Central memory CD8-positive, alpha-beta T cell (primary cell): ENCODE results near the gene CNTN4.

ENCODE experiments used
- ATAC-seq: fragments of 150-1000 bp; cut with Tn5 transposase; replicated peaks from 2 replicates; pipeline ENCODE4 v1.10.0; 2022; ENCODE audit warnings: mild to moderate bottlenecking, moderate FRiP score, moderate number of reproducible peaks; ENCODE audit not compliant: poor library complexity, severe bottlenecking; ENCODE audit errors: extremely low read depth
- DNase-seq, 2 donors: peaks; one replicate each; pipeline ENCODE4 v3.0.0; 2021; ENCODE audit warnings: low spot score in 2 of 2
- H3K27ac Mint-ChIP-seq: one replicate; pipeline ENCODE4 v1.8.0; 2022; ENCODE audit warnings: low read depth, mild to moderate bottlenecking, moderate library complexity, mixed read lengths
- H3K27me3 Mint-ChIP-seq: one replicate; pipeline ENCODE4 v1.8.0; 2022; ENCODE audit warnings: mixed read lengths
- H3K36me3 Mint-ChIP-seq: one replicate; pipeline ENCODE4 v1.8.0; 2022; ENCODE audit warnings: mild to moderate bottlenecking, moderate library complexity, mixed read lengths; ENCODE audit not compliant: insufficient read depth
- H3K4me1 Mint-ChIP-seq: one replicate; pipeline ENCODE4 v1.8.0; 2022; ENCODE audit warnings: mixed read lengths
- H3K4me3 Mint-ChIP-seq: one replicate; pipeline ENCODE4 v1.8.0; 2022; ENCODE audit warnings: mild to moderate bottlenecking, moderate library complexity, mixed read lengths
- H3K9me3 Mint-ChIP-seq: one replicate; pipeline ENCODE4 v1.8.0; 2022; ENCODE audit warnings: mixed read lengths

The CNTN4 gene

GRCh38 chr3:2099779-2100191 is 1.1 kb downstream of the CNTN4 start:
- H3K4me3 Mint-ChIP-seq = no peak overlapping the region
- no peaks in the 10 kb centered on the region for H3K36me3 Mint-ChIP-seq
- ATAC-seq (no peak), DNase-seq (no peak)
- H3K27me3 Mint-ChIP-seq = peaks cover 42% of the 10 kb centered on the region
- no peak overlapping the region for H3K27ac Mint-ChIP-seq
- H3K4me1 Mint-ChIP-seq = no peaks in the 10 kb centered on the region
- peaks cover 15% of the 10 kb centered on the region for H3K9me3 Mint-ChIP-seq

GRCh38 chr3:2106438-2106837 is 7.8 kb downstream of the CNTN4 start:
- H3K27ac Mint-ChIP-seq = no peak overlapping the region
- no peak for ATAC-seq
- no peaks in the 10 kb centered on the region for H3K4me1 Mint-ChIP-seq
- DNase-seq = no peak
- no peak overlapping the region for H3K4me3 Mint-ChIP-seq
- H3K36me3 Mint-ChIP-seq = no peaks in the 10 kb centered on the region
- no peaks in the 10 kb centered on the region for H3K27me3 Mint-ChIP-seq
- peaks cover 19% of the 10 kb centered on the region for H3K9me3 Mint-ChIP-seq

- ATAC-seq = no peak
- DNase-seq = no peak
- Mint-ChIP-seq H3K27me3 (no peaks in the 10 kb centered on the region), H3K4me1 (no peaks in the 10 kb centered on the region), H3K36me3 (no peaks in the 10 kb centered on the region), H3K4me3 (no peak overlapping the region), H3K27ac (no peak overlapping the region), H3K9me3 (peaks cover 24% of the 10 kb centered on the region)
Observed at GRCh38 chr3:2110597-2111117, 12.0 kb downstream of the CNTN4 start.

GRCh38 chr3:2114617-2115275 is 16.1 kb downstream of the CNTN4 start:
- no peak overlapping the region for H3K4me3 Mint-ChIP-seq
- ATAC-seq (no peak), DNase-seq (no peak)
- no peaks in the 10 kb centered on the region for H3K36me3 Mint-ChIP-seq
- H3K4me1 Mint-ChIP-seq = no peaks in the 10 kb centered on the region
- H3K9me3 Mint-ChIP-seq = peaks cover 15% of the 10 kb centered on the region
- no peak overlapping the region for H3K27ac Mint-ChIP-seq
- no peaks in the 10 kb centered on the region for H3K27me3 Mint-ChIP-seq

GRCh38 chr3:2130726-2131125 is 32.1 kb downstream of the CNTN4 start:
- DNase-seq (no peak), ATAC-seq (no peak)
- no peaks in the 10 kb centered on the region for H3K36me3 Mint-ChIP-seq
- no peak overlapping the region for H3K27ac Mint-ChIP-seq
- no peaks in the 10 kb centered on the region for H3K27me3 Mint-ChIP-seq
- peaks cover 5% of the 10 kb centered on the region for H3K9me3 Mint-ChIP-seq
- H3K4me1 Mint-ChIP-seq = no peaks in the 10 kb centered on the region
- H3K4me3 Mint-ChIP-seq = no peak overlapping the region

- Mint-ChIP-seq H3K4me1 (no peaks in the 10 kb centered on the region), H3K9me3 (peaks cover 14% of the 10 kb centered on the region), H3K4me3 (no peak overlapping the region), H3K27ac (no peak overlapping the region), H3K36me3 (no peaks in the 10 kb centered on the region), H3K27me3 (no peaks in the 10 kb centered on the region)
- ATAC-seq (no peak), DNase-seq (no peak)
Observed at GRCh38 chr3:2133146-2133545, 34.5 kb downstream of the CNTN4 start.

GRCh38 chr3:2137651-2138050 is 39.0 kb downstream of the CNTN4 start:
- Mint-ChIP-seq H3K36me3 (no peaks in the 10 kb centered on the region), H3K27ac (no peak overlapping the region), H3K4me1 (no peaks in the 10 kb centered on the region), H3K4me3 (no peak overlapping the region), H3K27me3 (no peaks in the 10 kb centered on the region), H3K9me3 (peaks cover 14% of the 10 kb centered on the region)
- DNase-seq (no peak), ATAC-seq (no peak)

- peaks cover 11% of the 10 kb centered on the region for H3K9me3 Mint-ChIP-seq
- no peak overlapping the region for H3K4me3 Mint-ChIP-seq
- no peak for DNase-seq
- H3K27ac Mint-ChIP-seq = no peak overlapping the region
- no peaks in the 10 kb centered on the region for H3K4me1 Mint-ChIP-seq
- ATAC-seq = no peak
- no peaks in the 10 kb centered on the region for H3K27me3 Mint-ChIP-seq
- H3K36me3 Mint-ChIP-seq = no peaks in the 10 kb centered on the region
Observed at GRCh38 chr3:2141482-2141881, 42.8 kb downstream of the CNTN4 start.

- DNase-seq (no peak), ATAC-seq (no peak)
- Mint-ChIP-seq H3K27me3 (no peaks in the 10 kb centered on the region), H3K4me1 (no peaks in the 10 kb centered on the region), H3K36me3 (no peaks in the 10 kb centered on the region), H3K27ac (no peak overlapping the region), H3K4me3 (no peak overlapping the region), H3K9me3 (peaks cover 7% of the 10 kb centered on the region)
Observed at GRCh38 chr3:2148561-2149340, 50.1 kb downstream of the CNTN4 start.

- H3K4me1 Mint-ChIP-seq = no peaks in the 10 kb centered on the region
- H3K27ac Mint-ChIP-seq = no peak overlapping the region
- no peaks in the 10 kb centered on the region for H3K36me3 Mint-ChIP-seq
- DNase-seq (no peak), ATAC-seq (no peak)
- H3K27me3 Mint-ChIP-seq = no peaks in the 10 kb centered on the region
- no peak overlapping the region for H3K4me3 Mint-ChIP-seq
- H3K9me3 Mint-ChIP-seq = no peaks in the 10 kb centered on the region
Observed at GRCh38 chr3:2153053-2153452, 54.4 kb downstream of the CNTN4 start.

GRCh38 chr3:2153547-2153946 is 54.9 kb downstream of the CNTN4 start:
- no peaks in the 10 kb centered on the region for H3K9me3 Mint-ChIP-seq
- H3K27me3 Mint-ChIP-seq = no peaks in the 10 kb centered on the region
- no peaks in the 10 kb centered on the region for H3K36me3 Mint-ChIP-seq
- H3K27ac Mint-ChIP-seq = no peak overlapping the region
- H3K4me3 Mint-ChIP-seq = no peak overlapping the region
- ATAC-seq = no peak
- DNase-seq = no peak
- H3K4me1 Mint-ChIP-seq = no peaks in the 10 kb centered on the region

GRCh38 chr3:2154621-2155020 is 56.0 kb downstream of the CNTN4 start:
- H3K27me3 Mint-ChIP-seq = no peaks in the 10 kb centered on the region
- no peak overlapping the region for H3K4me3 Mint-ChIP-seq
- no peaks in the 10 kb centered on the region for H3K36me3 Mint-ChIP-seq

GRCh38 chr3:2156244-2156847 is 57.7 kb downstream of the CNTN4 start:
- Mint-ChIP-seq H3K27me3 (no peaks in the 10 kb centered on the region), H3K4me3 (no peak overlapping the region), H3K9me3 (no peaks in the 10 kb centered on the region), H3K36me3 (no peaks in the 10 kb centered on the region), H3K27ac (no peak overlapping the region), H3K4me1 (no peaks in the 10 kb centered on the region)
- DNase-seq (no peak), ATAC-seq (no peak)

More at GRCh38 chr3:2154621-2155020, 56.0 kb downstream of the CNTN4 start:
- H3K9me3 Mint-ChIP-seq = no peaks in the 10 kb centered on the region
- ATAC-seq = no peak
- H3K27ac Mint-ChIP-seq = no peak overlapping the region
- no peaks in the 10 kb centered on the region for H3K4me1 Mint-ChIP-seq
- DNase-seq = no peak
